GM19193 (cell line): ENCODE measurements around the gene TMEM151B.

Source experiments
- POLR2A ChIP-seq: IDR thresholded peaks from 4 replicates; pipeline ENCODE4 v1.6.1; 2011; ENCODE audit not compliant: insufficient read depth, insufficient read length; ENCODE audit errors: extremely low read depth

TMEM151B gene

GRCh38 chr6:44269921-44270525 lies at the start of gene TMEM151B:
TMEM151B (plus strand) TSS chr6:44270450; CDS start chr6:44270743, 293 bp downstream.
- TF ChIP-seq POLR2A: no peak

GRCh38 chr6:44220913-44221290 lies 49.3 kb upstream of the TMEM151B start:
- TF ChIP-seq POLR2A: no peak

- TF ChIP-seq POLR2A: no peak
These were observed 48.8 kb upstream of the TMEM151B start for GRCh38 chr6:44221291-44221960.

- TF ChIP-seq POLR2A: no peak
These were observed 48.3 kb upstream of the TMEM151B start for GRCh38 chr6:44221961-44222335.

GRCh38 chr6:44222486-44223318 lies 47.5 kb upstream of the TMEM151B start:
- no peak for TF ChIP-seq POLR2A

- peak; percentile 74 for TF ChIP-seq POLR2A
These were observed 46.8 kb upstream of the TMEM151B start, which contains the start of gene SLC29A1 for GRCh38 chr6:44223319-44224028. SLC29A1 (plus strand) TSS chr6:44223595; CDS start chr6:44227314, 3,719 bp downstream.

- no peak for TF ChIP-seq POLR2A
These were observed 46.0 kb upstream of the TMEM151B start for GRCh38 chr6:44224029-44224964.

- no peak for TF ChIP-seq POLR2A
These were observed 45.3 kb upstream of the TMEM151B start for GRCh38 chr6:44224965-44225305.

GRCh38 chr6:44225579-44226325 lies 44.5 kb upstream of the TMEM151B start:
- TF ChIP-seq POLR2A: no peak

GRCh38 chr6:44226368-44227147 lies 43.7 kb upstream of the TMEM151B start:
- no peak for TF ChIP-seq POLR2A

GRCh38 chr6:44227148-44227793 lies 43.0 kb upstream of the TMEM151B start:
- no peak for TF ChIP-seq POLR2A

- TF ChIP-seq POLR2A: no peak
These were observed 42.2 kb upstream of the TMEM151B start for GRCh38 chr6:44228031-44228430.
